HepG2 (cell line): ENCODE data around the gene NEK6. TPM values are rescaled to one million over a fixed set of nuclear protein-coding genes. Genes with fewer than 3 reads are reported as not detected.
A peak's percentile ranks its signal among the peaks of the same experiment; 100 is the strongest.

Experiments
- EED ChIP-seq: sonication (generic); formaldehyde crosslinking; IDR thresholded peaks from 2 replicates; pipeline ENCODE4 v1.5.0; 2020; ENCODE audit warnings: mild to moderate bottlenecking, missing genetic modification reagents
- FOXM1 ChIP-seq: sonication (generic); formaldehyde crosslinking; IDR thresholded peaks from 2 replicates; pipeline ENCODE4 v1.5.0; 2020; ENCODE audit warnings: missing genetic modification reagents
- NCOA2 ChIP-seq: sonication (generic); formaldehyde crosslinking; IDR thresholded peaks from 2 replicates; pipeline ENCODE4 v1.8.0; 2022; ENCODE audit warnings: inconsistent platforms
- PITX1 ChIP-seq: sonication (generic); formaldehyde crosslinking; IDR thresholded peaks from 2 replicates; pipeline ENCODE4 v1.5.1; 2020; ENCODE audit warnings: mild to moderate bottlenecking, missing genetic modification reagents
- RXRA ChIP-seq: sonication (generic); formaldehyde crosslinking; IDR thresholded peaks from 2 replicates; pipeline ENCODE4 v1.5.1; 2020; ENCODE audit warnings: missing genetic modification reagents
- SAP130 ChIP-seq: IDR thresholded peaks from 2 replicates; pipeline ENCODE4 v1.6.1; 2016; ENCODE audit warnings: low read depth
- SOX13 ChIP-seq, 3 experiments: fragments of 450-650 bp in 1 of 3; sonication (generic) in 1 of 3; formaldehyde crosslinking in 1 of 3; IDR thresholded peaks in 2 of 3; conservative IDR thresholded peaks in 1 of 3; 2 replicates each; pipeline versions ENCODE4 v1.5.0 to v1.6.1; 2016 to 2020; ENCODE audit warnings: antibody characterized with exemption in 1 of 3, mild to moderate bottlenecking in 1 of 3, missing compliant biosample characterization in 1 of 3, missing genetic modification reagents in 1 of 3, moderate library complexity in 1 of 3
- TGIF2 ChIP-seq: IDR thresholded peaks from 2 replicates; pipeline ENCODE4 v1.6.1; 2016; ENCODE audit warnings: control low read depth, missing compliant biosample characterization
- ZNF292 ChIP-seq: sonication (generic); formaldehyde crosslinking; IDR thresholded peaks from 2 replicates; pipeline ENCODE4 v1.8.1; 2022; ENCODE audit warnings: mild to moderate bottlenecking, low read depth, missing genetic modification reagents, borderline replicate concordance
- ZNF629 ChIP-seq: sonication (generic); formaldehyde crosslinking; conservative IDR thresholded peaks from 2 replicates; pipeline ENCODE4 v1.5.0; 2020; ENCODE audit warnings: missing genetic modification reagents
- ZNF746 ChIP-seq: sonication (generic); formaldehyde crosslinking; IDR thresholded peaks from 2 replicates; pipeline ENCODE4 v1.8.0; 2022; ENCODE audit warnings: mild to moderate bottlenecking, missing genetic modification reagents
- polyA plus RNA-seq, 8 experiments: library from polyadenylated mRNA; depleted of rRNA in 3 of 8; stranded (reverse) in 7 of 8; unstranded in 1 of 8; fragments of >200 nt; fragmentation: Illumina TruSeq in 4 of 8; extraction: Trizol in 4 of 8; gene quantifications; 2 replicates each; pipeline versions ENCODE4 v1.2.1 to v1.2.3, GENCODE V29; 2011 to 2016; ENCODE audit warnings: low read depth in 4 of 8, missing spikeins in 1 of 8, mixed read lengths in 1 of 8; ENCODE audit not compliant: insufficient read depth in 1 of 8
- total RNA-seq, 5 experiments: library from RNA; depleted of rRNA; stranded (reverse); fragments of >200 nt; fragmentation: Illumina TruSeq; extraction: Trizol; gene quantifications; 2 replicates each; pipeline ENCODE4 v1.2.3, GENCODE V29; 2016; ENCODE audit warnings: low read depth in 1 of 5
- TF ChIP-seq, protein P1 (sequence below): sonication (generic); formaldehyde crosslinking; IDR thresholded peaks from 2 replicates; pipeline ENCODE4 v1.5.1; 2020; ENCODE audit warnings: mild to moderate bottlenecking, missing genetic modification reagents, moderate library complexity
- TF ChIP-seq, protein P2 (sequence below): sonication (generic); formaldehyde crosslinking; IDR thresholded peaks from 2 replicates; pipeline ENCODE4 v1.4.0; 2020; ENCODE audit warnings: missing genetic modification reagents
- TF ChIP-seq, protein P3 (sequence below): sonication (generic); formaldehyde crosslinking; IDR thresholded peaks from 2 replicates; pipeline ENCODE4 v1.4.0; 2020; ENCODE audit warnings: mild to moderate bottlenecking, missing genetic modification reagents
- TF ChIP-seq, protein P4 (sequence below): sonication (generic); formaldehyde crosslinking; IDR thresholded peaks from 2 replicates; pipeline ENCODE4 v1.4.0; 2020; ENCODE audit warnings: missing genetic modification reagents, mild to moderate bottlenecking, borderline replicate concordance
- TF ChIP-seq, protein P5 (sequence below): sonication (generic); formaldehyde crosslinking; IDR thresholded peaks from 2 replicates; pipeline ENCODE4 v1.4.0; 2020; ENCODE audit warnings: missing genetic modification reagents

NEK6 gene
- total and polyA plus RNA-seq, 2 of the 13 experiments (the other 11 are each of a cell fraction or from before 2014, with no cell fraction given): 30.4 to 119 TPM

DNA sequence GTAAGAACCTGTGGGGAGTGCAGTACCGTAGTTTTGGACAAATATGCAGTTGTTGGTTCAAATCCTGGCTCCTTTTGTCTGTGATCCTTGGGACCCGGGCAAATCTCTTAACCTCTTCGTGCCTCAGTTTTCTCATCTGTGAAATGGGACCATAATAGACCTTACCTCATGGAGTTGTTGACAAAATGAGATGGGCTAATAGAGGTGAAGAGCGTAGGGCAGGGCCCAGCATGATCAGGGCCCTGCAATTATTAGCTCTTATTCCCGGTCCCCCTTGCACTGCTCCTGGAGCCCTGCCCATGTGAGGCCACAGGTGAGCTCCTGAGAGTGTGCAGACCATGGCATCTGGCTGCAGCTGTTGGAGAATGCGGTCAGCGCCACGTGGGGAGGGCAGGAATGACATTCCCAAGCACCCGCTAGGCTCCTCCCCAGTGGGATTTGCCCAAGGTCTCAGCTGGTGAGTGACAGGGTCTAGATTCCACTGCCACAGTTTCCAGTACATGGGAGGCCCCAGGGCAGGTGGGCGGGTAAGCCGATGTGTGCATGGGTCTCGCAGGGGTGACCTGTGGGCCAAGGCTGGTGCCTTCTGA is 41.0 kb downstream of the NEK6 start (continued):
- TF ChIP-seq, protein P1, sequence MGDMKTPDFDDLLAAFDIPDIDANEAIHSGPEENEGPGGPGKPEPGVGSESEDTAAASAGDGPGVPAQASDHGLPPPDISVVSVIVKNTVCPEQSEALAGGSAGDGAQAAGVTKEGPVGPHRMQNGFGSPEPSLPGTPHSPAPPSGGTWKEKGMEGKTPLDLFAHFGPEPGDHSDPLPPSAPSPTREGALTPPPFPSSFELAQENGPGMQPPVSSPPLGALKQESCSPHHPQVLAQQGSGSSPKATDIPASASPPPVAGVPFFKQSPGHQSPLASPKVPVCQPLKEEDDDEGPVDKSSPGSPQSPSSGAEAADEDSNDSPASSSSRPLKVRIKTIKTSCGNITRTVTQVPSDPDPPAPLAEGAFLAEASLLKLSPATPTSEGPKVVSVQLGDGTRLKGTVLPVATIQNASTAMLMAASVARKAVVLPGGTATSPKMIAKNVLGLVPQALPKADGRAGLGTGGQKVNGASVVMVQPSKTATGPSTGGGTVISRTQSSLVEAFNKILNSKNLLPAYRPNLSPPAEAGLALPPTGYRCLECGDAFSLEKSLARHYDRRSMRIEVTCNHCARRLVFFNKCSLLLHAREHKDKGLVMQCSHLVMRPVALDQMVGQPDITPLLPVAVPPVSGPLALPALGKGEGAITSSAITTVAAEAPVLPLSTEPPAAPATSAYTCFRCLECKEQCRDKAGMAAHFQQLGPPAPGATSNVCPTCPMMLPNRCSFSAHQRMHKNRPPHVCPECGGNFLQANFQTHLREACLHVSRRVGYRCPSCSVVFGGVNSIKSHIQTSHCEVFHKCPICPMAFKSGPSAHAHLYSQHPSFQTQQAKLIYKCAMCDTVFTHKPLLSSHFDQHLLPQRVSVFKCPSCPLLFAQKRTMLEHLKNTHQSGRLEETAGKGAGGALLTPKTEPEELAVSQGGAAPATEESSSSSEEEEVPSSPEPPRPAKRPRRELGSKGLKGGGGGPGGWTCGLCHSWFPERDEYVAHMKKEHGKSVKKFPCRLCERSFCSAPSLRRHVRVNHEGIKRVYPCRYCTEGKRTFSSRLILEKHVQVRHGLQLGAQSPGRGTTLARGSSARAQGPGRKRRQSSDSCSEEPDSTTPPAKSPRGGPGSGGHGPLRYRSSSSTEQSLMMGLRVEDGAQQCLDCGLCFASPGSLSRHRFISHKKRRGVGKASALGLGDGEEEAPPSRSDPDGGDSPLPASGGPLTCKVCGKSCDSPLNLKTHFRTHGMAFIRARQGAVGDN (CRISPR knock-in tag): peak; percentile 75
- TF ChIP-seq ZNF746 (CRISPR knock-in tag) (0 out of 2 replicates have a peak, but pooled peaks have one; percentile 25), PITX1 (CRISPR knock-in tag) (peak; percentile 74), ZNF292 (CRISPR knock-in tag) (0 out of 2 replicates have a peak, but pooled peaks have one; percentile 40), EED (CRISPR knock-in tag) (no peak), ZNF629 (CRISPR knock-in tag) (peak; percentile 97), RXRA (peak; percentile 16; the same call in 1 of the 2 replicates), SOX13 (IDR thresholded peaks at IDR 0.05) (no peak), SOX13 (CRISPR knock-in tag; conservative IDR thresholded peaks at IDR 0.05 in 1 of 2, IDR thresholded peaks at IDR 0.05 in 1 of 2) (peak in 1 of 2 experiments; percentile 15; a peak in 1 of 4 replicates), NCOA2 (CRISPR knock-in tag) (peak; percentile 29; the same call in 1 of the 2 replicates), TGIF2 (CRISPR knock-in tag) (peak; percentile 73; the same call in 1 of the 2 replicates), SAP130 (CRISPR knock-in tag) (peak; percentile 79), FOXM1 (CRISPR knock-in tag) (no peak)
- TF ChIP-seq, protein P2, sequence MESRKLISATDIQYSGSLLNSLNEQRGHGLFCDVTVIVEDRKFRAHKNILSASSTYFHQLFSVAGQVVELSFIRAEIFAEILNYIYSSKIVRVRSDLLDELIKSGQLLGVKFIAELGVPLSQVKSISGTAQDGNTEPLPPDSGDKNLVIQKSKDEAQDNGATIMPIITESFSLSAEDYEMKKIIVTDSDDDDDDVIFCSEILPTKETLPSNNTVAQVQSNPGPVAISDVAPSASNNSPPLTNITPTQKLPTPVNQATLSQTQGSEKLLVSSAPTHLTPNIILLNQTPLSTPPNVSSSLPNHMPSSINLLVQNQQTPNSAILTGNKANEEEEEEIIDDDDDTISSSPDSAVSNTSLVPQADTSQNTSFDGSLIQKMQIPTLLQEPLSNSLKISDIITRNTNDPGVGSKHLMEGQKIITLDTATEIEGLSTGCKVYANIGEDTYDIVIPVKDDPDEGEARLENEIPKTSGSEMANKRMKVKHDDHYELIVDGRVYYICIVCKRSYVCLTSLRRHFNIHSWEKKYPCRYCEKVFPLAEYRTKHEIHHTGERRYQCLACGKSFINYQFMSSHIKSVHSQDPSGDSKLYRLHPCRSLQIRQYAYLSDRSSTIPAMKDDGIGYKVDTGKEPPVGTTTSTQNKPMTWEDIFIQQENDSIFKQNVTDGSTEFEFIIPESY (CRISPR knock-in tag): peak; percentile 99
- TF ChIP-seq, protein P3, sequence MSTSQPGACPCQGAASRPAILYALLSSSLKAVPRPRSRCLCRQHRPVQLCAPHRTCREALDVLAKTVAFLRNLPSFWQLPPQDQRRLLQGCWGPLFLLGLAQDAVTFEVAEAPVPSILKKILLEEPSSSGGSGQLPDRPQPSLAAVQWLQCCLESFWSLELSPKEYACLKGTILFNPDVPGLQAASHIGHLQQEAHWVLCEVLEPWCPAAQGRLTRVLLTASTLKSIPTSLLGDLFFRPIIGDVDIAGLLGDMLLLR (CRISPR knock-in tag): peak; percentile 27; the same call in 1 of the 2 replicates
- TF ChIP-seq, protein P4, sequence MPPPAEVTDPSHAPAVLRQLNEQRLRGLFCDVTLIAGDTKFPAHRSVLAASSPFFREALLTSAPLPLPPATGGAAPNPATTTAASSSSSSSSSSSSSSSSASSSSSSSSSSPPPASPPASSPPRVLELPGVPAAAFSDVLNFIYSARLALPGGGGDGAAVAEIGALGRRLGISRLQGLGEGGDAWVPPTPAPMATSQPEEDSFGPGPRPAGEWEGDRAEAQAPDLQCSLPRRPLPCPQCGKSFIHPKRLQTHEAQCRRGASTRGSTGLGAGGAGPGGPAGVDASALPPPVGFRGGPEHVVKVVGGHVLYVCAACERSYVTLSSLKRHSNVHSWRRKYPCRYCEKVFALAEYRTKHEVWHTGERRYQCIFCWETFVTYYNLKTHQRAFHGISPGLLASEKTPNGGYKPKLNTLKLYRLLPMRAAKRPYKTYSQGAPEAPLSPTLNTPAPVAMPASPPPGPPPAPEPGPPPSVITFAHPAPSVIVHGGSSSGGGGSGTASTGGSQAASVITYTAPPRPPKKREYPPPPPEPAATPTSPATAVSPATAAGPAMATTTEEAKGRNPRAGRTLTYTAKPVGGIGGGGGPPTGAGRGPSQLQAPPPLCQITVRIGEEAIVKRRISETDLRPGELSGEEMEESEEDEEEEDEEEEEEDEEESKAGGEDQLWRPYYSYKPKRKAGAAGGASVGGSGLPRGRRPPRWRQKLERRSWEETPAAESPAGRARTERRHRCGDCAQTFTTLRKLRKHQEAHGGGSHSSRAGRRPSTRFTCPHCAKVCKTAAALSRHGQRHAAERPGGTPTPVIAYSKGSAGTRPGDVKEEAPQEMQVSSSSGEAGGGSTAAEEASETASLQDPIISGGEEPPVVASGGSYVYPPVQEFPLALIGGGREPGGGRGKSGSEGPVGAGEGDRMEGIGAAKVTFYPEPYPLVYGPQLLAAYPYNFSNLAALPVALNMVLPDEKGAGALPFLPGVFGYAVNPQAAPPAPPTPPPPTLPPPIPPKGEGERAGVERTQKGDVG (CRISPR knock-in tag): peak; percentile 97
- TF ChIP-seq, protein P5, sequence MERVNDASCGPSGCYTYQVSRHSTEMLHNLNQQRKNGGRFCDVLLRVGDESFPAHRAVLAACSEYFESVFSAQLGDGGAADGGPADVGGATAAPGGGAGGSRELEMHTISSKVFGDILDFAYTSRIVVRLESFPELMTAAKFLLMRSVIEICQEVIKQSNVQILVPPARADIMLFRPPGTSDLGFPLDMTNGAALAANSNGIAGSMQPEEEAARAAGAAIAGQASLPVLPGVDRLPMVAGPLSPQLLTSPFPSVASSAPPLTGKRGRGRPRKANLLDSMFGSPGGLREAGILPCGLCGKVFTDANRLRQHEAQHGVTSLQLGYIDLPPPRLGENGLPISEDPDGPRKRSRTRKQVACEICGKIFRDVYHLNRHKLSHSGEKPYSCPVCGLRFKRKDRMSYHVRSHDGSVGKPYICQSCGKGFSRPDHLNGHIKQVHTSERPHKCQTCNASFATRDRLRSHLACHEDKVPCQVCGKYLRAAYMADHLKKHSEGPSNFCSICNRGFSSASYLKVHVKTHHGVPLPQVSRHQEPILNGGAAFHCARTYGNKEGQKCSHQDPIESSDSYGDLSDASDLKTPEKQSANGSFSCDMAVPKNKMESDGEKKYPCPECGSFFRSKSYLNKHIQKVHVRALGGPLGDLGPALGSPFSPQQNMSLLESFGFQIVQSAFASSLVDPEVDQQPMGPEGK: peak; percentile 47; the same call in 1 of the 2 replicates
